IMR-90 (cell line): ENCODE results near the gene SLIT3. TPM values are rescaled to one million over a fixed set of nuclear protein-coding genes. Genes with fewer than 3 reads are reported as not detected.

Experiments
- ATAC-seq: fragments of 200-7000 bp; cut with Tn5 transposase; 2 replicates; pipeline ENCODE4 v1.9.1; 2020; ENCODE audit warnings: low read depth, mild to moderate bottlenecking, moderate library complexity
- BruUV-seq: library from RNA; stranded (reverse); fragments of 400-500 nt; replicated peaks from 2 replicates; lab custom pipeline; 2021; lab: Mats Ljungman, UMichigan
- CTCF ChIA-PET: fragments of 300-600 bp; formaldehyde crosslinking; extraction: SDS; loops from one replicate; lab custom pipeline; 2021; ENCODE audit warnings: antibody characterized with exemption; lab: Yijun Ruan, JAX
- POLR2A ChIA-PET: fragments of 300-600 bp; sonication (Branson Sonifier 250); formaldehyde crosslinking; loops from one replicate; lab custom pipeline; 2022; ENCODE audit warnings: antibody characterized with exemption; ENCODE audit not compliant: unreplicated experiment; lab: Charles Lee
- DNase-seq: peaks from one replicate; pipeline ENCODE4 v3.0.0; 2013
- H2AFZ ChIP-seq: replicated peaks from 2 replicates; pipeline ENCODE3; 2013; ENCODE audit warnings: low read length, mild to moderate bottlenecking; ENCODE audit not compliant: poor library complexity
- H2AK5ac ChIP-seq: 2 replicates; pipeline ENCODE4 v1.6.1; 2013; ENCODE audit warnings: low read depth, low read length, inconsistent platforms
- H2AK9ac ChIP-seq: replicated peaks from 2 replicates; pipeline ENCODE3; 2013; ENCODE audit warnings: mild to moderate bottlenecking, low read depth, low read length, moderate library complexity; ENCODE audit not compliant: poor library complexity
- H2BK120ac ChIP-seq: 2 replicates; pipeline ENCODE4 v1.6.1; 2013; ENCODE audit warnings: low read depth, low read length, inconsistent platforms
- H2BK15ac ChIP-seq: 3 replicates; pipeline ENCODE4 v1.6.1; 2013; ENCODE audit warnings: low read depth, low read length, inconsistent platforms
- H2BK20ac ChIP-seq: 2 replicates; pipeline ENCODE4 v1.6.1; 2013; ENCODE audit warnings: low read depth, mild to moderate bottlenecking, inconsistent platforms, low read length, moderate library complexity
- H2BK5ac ChIP-seq: 2 replicates; pipeline ENCODE4 v1.6.1; 2013; ENCODE audit warnings: mild to moderate bottlenecking, low read depth, low read length, inconsistent platforms; ENCODE audit not compliant: poor library complexity, severe bottlenecking
- H3K14ac ChIP-seq: replicated peaks from 2 replicates; pipeline ENCODE4 v1.6.1; 2013; ENCODE audit warnings: low read depth, low read length, inconsistent platforms
- H3K18ac ChIP-seq: 2 replicates; pipeline ENCODE4 v1.6.1; 2013; ENCODE audit warnings: low read depth, low read length, control low read depth
- H3K23ac ChIP-seq: 2 replicates; pipeline ENCODE4 v1.6.1; 2013; ENCODE audit warnings: low read depth, low read length, inconsistent platforms
- H3K27ac ChIP-seq: 2 replicates; pipeline ENCODE4 v1.5.1; 2013; ENCODE audit warnings: mild to moderate bottlenecking, control low read depth, low read length; ENCODE audit not compliant: insufficient read depth
- H3K27me3 ChIP-seq: 2 replicates; pipeline ENCODE4 v1.6.1; 2013; ENCODE audit warnings: low read length; ENCODE audit not compliant: control insufficient read depth, insufficient read depth
- H3K36me3 ChIP-seq: 2 replicates; pipeline ENCODE4 v1.6.1; 2013; ENCODE audit warnings: low read length, mixed read lengths; ENCODE audit not compliant: control insufficient read depth, insufficient read depth
- H3K4ac ChIP-seq: 2 replicates; pipeline ENCODE4 v1.6.1; 2013; ENCODE audit warnings: low read depth, low read length, inconsistent platforms
- H3K4me1 ChIP-seq: 2 replicates; pipeline ENCODE4 v1.6.1; 2013; ENCODE audit warnings: low read length, mixed read lengths; ENCODE audit not compliant: control insufficient read depth, insufficient read depth
- H3K4me2 ChIP-seq: 2 replicates; pipeline ENCODE4 v1.6.1; 2013; ENCODE audit warnings: low read depth, mild to moderate bottlenecking, control low read depth, low read length, moderate library complexity
- H3K4me3 ChIP-seq: 2 replicates; pipeline ENCODE4 v1.5.1; 2013; ENCODE audit warnings: low read depth, mild to moderate bottlenecking, control low read depth, low read length, moderate library complexity; ENCODE audit not compliant: insufficient read depth
- H3K56ac ChIP-seq: 2 replicates; pipeline ENCODE4 v1.6.1; 2013; ENCODE audit warnings: low read length, inconsistent platforms; ENCODE audit not compliant: insufficient read depth; ENCODE audit errors: extremely low read depth
- H3K79me1 ChIP-seq, 2 experiments: 2 replicates each; pipeline ENCODE4 v1.6.1; 2013; ENCODE audit warnings: low read length in 2 of 2, inconsistent platforms in 1 of 2, low read depth in 1 of 2
- H3K9ac ChIP-seq: 2 replicates; pipeline ENCODE4 v1.6.1; 2013; ENCODE audit warnings: low read depth, low read length, control low read depth
- H3K9me1 ChIP-seq: 2 replicates; pipeline ENCODE4 v1.6.1; 2013; ENCODE audit warnings: low read length, inconsistent platforms; ENCODE audit not compliant: insufficient read depth
- H3K9me3 ChIP-seq: 2 replicates; pipeline ENCODE4 v1.6.1; 2013; ENCODE audit warnings: low read length; ENCODE audit not compliant: control insufficient read depth, insufficient read depth
- H4K20me1 ChIP-seq: 2 replicates; pipeline ENCODE4 v1.6.1; 2013; ENCODE audit warnings: low read length, inconsistent platforms; ENCODE audit not compliant: insufficient read depth
- H4K5ac ChIP-seq: 2 replicates; pipeline ENCODE4 v1.6.1; 2013; ENCODE audit warnings: mild to moderate bottlenecking, low read depth, low read length, control low read depth
- H4K8ac ChIP-seq, 2 experiments: 2 replicates each; pipeline ENCODE4 v1.6.1; 2013; ENCODE audit warnings: low read depth in 2 of 2, low read length in 2 of 2, control low read depth in 1 of 2, inconsistent platforms in 1 of 2
- H4K91ac ChIP-seq: 2 replicates; pipeline ENCODE4 v1.6.1; 2013; ENCODE audit warnings: low read depth, low read length, inconsistent platforms; ENCODE audit not compliant: insufficient read depth
- BHLHE40 ChIP-seq: fragments of 150-350 bp; IDR thresholded peaks from 2 replicates; pipeline ENCODE4 v1.6.1; 2016; ENCODE audit warnings: mild to moderate bottlenecking, low read depth, low read length
- CEBPB ChIP-seq: IDR thresholded peaks from 2 replicates; pipeline ENCODE4 v1.6.1; 2012; ENCODE audit warnings: low read depth, low read length, improper control_type of control experiment
- CHD1 ChIP-seq: IDR thresholded peaks from 2 replicates; pipeline ENCODE4 v1.6.1; 2012; ENCODE audit warnings: low read depth, low read length, improper control_type of control experiment
- ELK1 ChIP-seq: fragments of 150-350 bp; IDR thresholded peaks from 2 replicates; pipeline ENCODE4 v1.6.1; 2016; ENCODE audit warnings: low read depth, mild to moderate bottlenecking, low read length, moderate library complexity, borderline replicate concordance
- FOS ChIP-seq: fragments of 150-350 bp; IDR thresholded peaks from 2 replicates; pipeline ENCODE4 v1.6.1; 2016; ENCODE audit warnings: low read depth, low read length
- MAZ ChIP-seq: IDR thresholded peaks from 2 replicates; pipeline ENCODE4 v1.6.1; 2012; ENCODE audit warnings: low read depth, mild to moderate bottlenecking, low read length, improper control_type of control experiment, moderate library complexity, borderline replicate concordance
- POLR2A ChIP-seq: IDR thresholded peaks from 2 replicates; pipeline ENCODE4 v1.6.1; 2012; ENCODE audit warnings: mild to moderate bottlenecking, low read depth, low read length
- RAD21 ChIP-seq: IDR thresholded peaks from 2 replicates; pipeline ENCODE4 v1.6.1; 2012; ENCODE audit warnings: low read length, improper control_type of control experiment
- RFX5 ChIP-seq: IDR thresholded peaks from 2 replicates; pipeline ENCODE4 v1.8.0; 2012; ENCODE audit warnings: low read depth, mild to moderate bottlenecking, low read length, moderate library complexity
- SMC3 ChIP-seq: fragments of 150-350 bp; IDR thresholded peaks from 2 replicates; pipeline ENCODE4 v1.6.1; 2016; ENCODE audit warnings: low read depth, mild to moderate bottlenecking, antibody characterized with exemption, low read length, moderate library complexity
- WGBS, 2 experiments: methylation state at CpG; one replicate each; pipeline versions ENCODE4 v1.1.5 to v1.1.7; 2013; ENCODE audit warnings: missing lambda C conversion rate in 2 of 2; ENCODE audit not compliant: insufficient read length in 1 of 2; ENCODE audit errors: extremely low coverage in 2 of 2; 5-methylcytosine and 5-hydroxymethylcytosine counted together
- dilution Hi-C: fragments of 300-500 bp; cut with HindIII; formaldehyde crosslinking; loops from one replicate; pipeline ENCODE4 v1.14.3; 2018; ENCODE audit warnings: low sequenced_read_pairs; ENCODE audit not compliant: unreplicated experiment
- in situ Hi-C: fragments of 300-500 bp; cut with MboI; formaldehyde crosslinking; loops from 3 replicates; pipeline ENCODE4 v1.14.3; 2019; ENCODE audit warnings: low sequenced_read_pairs, inconsistent platforms, mixed read lengths
- intact Hi-C: fragments of 100-400 bp; cut with micrococcal nuclease; formaldehyde crosslinking; loops from 2 replicates; pipeline ENCODE4 v1.10.0; 2022
- polyA plus RNA-seq, 3 experiments: library from polyadenylated mRNA; depleted of rRNA; stranded (reverse); fragments of >200 nt; gene quantifications; 2 replicates each; pipeline ENCODE4 v1.2.3, GENCODE V29; 2012; ENCODE audit warnings: low replicate concordance in 1 of 3
- total RNA-seq: library from RNA; depleted of rRNA; stranded (reverse); fragments of >200 nt; gene quantifications from 2 replicates; pipeline ENCODE4 v1.2.3, GENCODE V29; 2012
- TF ChIP-seq, protein P1 (sequence below): conservative IDR thresholded peaks from 2 replicates; pipeline ENCODE4 v1.5.1; 2012; ENCODE audit warnings: mild to moderate bottlenecking, low read depth, low read length, improper control_type of control experiment

SLIT3 gene
- total and polyA plus RNA-seq, 2 of the 4 experiments (the other 2 are of a cell fraction), result 0.18 to 0.50 TPM

DNA sequence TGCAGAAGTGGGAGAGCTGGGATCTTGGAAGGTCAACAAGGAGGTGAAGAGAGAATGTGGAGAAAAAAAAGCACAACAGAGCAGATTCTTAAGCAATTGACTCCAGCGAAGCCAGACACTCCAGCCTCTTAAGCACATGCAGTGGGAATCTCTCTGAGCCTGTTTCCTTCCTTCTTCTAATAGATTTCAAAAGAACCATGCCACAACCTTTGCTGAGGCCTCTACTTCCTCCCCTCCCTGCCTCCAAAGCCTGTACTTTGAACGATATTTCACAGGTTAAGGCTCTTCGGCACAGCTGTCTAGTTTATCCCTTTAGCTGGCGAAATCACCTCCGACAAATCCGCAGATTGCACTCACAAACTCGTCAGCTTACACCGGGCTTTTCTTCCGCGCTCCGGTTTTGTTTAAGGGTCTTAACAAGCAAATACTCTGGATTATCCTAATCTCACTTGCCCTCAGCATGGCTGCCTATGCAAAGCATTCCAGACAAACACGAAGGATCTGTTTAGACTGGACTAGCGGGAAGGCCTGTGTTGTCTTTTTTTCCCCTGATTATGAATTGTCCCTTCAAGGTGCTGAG lies 510.2 kb downstream of the SLIT3 start:
- no peak overlapping the region for H3K4me2 ChIP-seq
- TF ChIP-seq FOS (no peak), CHD1 (no peak), ELK1 (no peak), MAZ (no peak), POLR2A (no peak), SMC3 (no peak), RAD21 (no peak), CEBPB (no peak), BHLHE40 (no peak), RFX5 (no peak)
- TF ChIP-seq, protein P1, sequence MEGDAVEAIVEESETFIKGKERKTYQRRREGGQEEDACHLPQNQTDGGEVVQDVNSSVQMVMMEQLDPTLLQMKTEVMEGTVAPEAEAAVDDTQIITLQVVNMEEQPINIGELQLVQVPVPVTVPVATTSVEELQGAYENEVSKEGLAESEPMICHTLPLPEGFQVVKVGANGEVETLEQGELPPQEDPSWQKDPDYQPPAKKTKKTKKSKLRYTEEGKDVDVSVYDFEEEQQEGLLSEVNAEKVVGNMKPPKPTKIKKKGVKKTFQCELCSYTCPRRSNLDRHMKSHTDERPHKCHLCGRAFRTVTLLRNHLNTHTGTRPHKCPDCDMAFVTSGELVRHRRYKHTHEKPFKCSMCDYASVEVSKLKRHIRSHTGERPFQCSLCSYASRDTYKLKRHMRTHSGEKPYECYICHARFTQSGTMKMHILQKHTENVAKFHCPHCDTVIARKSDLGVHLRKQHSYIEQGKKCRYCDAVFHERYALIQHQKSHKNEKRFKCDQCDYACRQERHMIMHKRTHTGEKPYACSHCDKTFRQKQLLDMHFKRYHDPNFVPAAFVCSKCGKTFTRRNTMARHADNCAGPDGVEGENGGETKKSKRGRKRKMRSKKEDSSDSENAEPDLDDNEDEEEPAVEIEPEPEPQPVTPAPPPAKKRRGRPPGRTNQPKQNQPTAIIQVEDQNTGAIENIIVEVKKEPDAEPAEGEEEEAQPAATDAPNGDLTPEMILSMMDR, result no peak
- ATAC-seq (no peak), DNase-seq (no peak)
- no peaks in the 10 kb centered on the region for H3K79me1 ChIP-seq
- no peak overlapping the region for H2AFZ ChIP-seq
- ChIA-PET CTCF (no interaction called here), POLR2A (no interaction called here)
- H2BK120ac ChIP-seq, result no peak overlapping the region
- no peak overlapping the region for H2BK20ac ChIP-seq
- intact Hi-C loops, result no loop called here
- H3K9me3 ChIP-seq, result no peaks in the 10 kb centered on the region
- BruUV-seq, result no TSS peak
- H3K56ac ChIP-seq, result no peak overlapping the region
- H2AK5ac ChIP-seq, result no peak overlapping the region
- no peak overlapping the region for H3K18ac ChIP-seq
- H4K20me1 ChIP-seq, result no peaks in the 10 kb centered on the region
- H2BK15ac ChIP-seq, result no peak overlapping the region
- H4K91ac ChIP-seq, result no peak overlapping the region
- no peak overlapping the region for H4K5ac ChIP-seq
- no peaks in the 10 kb centered on the region for H3K36me3 ChIP-seq
- in situ Hi-C loops, result no loop called here
- no peaks in the 10 kb centered on the region; the same call in 1 of the 2 replicates for H3K27me3 ChIP-seq
- no peak overlapping the region for H3K4me3 ChIP-seq
- no peak overlapping the region for H3K14ac ChIP-seq
- dilution Hi-C loops, result no loop called here
- H3K27ac ChIP-seq, result no peak overlapping the region
- no peak overlapping the region for H3K23ac ChIP-seq
- no peak overlapping the region for H3K9ac ChIP-seq
- H2AK9ac ChIP-seq, result no peak overlapping the region
- no peaks in the 10 kb centered on the region for H3K9me1 ChIP-seq
- H3K4me1 ChIP-seq, result no peaks in the 10 kb centered on the region
- WGBS, 2 experiments, result 93% methylated on average over 5 of the region's 13 CpGs; no CpG with 5 or more reads in 1 of the 2 experiments
- H2BK5ac ChIP-seq, result no peak overlapping the region
- H4K8ac ChIP-seq, result no peak overlapping the region
- H3K4ac ChIP-seq, result no peak overlapping the region
